GM18909 (cell line): ENCODE results near the gene SIK3.

Experiments used
- ATAC-seq: cut with Tn5 transposase; IDR thresholded peaks from one replicate; pipeline ENCODE4 v1.9.1; 2021; ENCODE audit warnings: mild to moderate bottlenecking; ENCODE audit not compliant: unreplicated experiment, poor library complexity

Gene SIK3

DNA sequence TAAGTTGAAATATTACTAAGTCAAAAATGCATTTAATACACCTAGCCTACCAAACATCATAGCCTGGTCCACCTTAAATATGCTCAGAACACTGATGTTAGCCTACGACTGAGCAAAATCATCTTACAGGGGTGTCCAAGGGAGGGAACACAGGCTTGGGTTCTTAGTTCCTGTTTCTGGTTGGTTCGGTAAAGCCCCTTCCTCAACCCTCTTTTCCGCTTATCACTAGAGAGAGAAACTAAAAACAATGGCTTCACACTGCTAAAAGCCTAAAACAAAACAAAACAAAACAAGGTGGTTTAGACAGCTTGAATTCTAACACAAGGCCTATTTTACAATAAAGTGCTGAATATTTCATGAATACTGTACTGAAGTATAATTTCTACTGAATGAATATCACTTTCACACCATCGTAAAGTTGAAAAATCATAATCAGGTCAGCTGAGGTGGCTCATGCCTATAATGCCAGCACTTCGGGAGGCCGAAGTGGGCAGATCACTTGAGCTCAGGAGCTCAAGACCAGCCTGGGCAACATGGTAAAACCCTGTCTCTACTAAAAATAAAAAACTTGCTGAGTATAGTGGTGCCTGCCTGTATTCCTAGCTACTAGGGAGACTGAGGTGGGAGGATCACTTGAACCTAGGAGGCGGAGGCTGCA is 118.0 kb downstream of the SIK3 start:
- peak; percentile 93 for ATAC-seq

DNA sequence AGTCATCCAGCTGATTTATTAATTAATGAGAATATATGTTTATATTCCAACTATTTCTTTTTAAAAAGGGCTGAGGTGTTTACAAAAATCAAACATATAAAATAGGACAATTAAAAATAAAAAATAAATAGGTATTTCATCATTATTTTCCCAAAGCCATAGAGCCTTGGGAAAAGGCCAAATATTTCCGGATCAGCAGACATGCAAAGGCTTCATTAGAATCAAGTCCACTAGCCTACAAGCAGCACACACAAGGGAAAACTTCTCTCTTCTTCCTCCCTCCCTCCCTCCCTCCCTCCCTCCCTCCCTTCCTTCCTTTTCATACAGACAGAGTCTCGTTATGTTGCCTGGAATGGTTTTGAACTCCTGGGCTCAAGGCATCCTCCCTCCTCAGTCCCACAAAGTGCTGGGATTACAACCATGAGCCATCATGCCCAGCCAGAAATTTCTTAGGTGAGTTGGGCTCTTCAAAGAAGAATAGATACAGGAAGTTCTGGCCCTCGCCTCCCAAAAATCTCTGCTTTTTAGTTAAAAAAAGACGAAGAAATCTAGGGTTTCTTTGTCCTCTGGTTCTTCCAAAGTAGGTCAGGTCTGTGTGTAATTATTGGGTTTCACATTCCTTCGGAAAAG is 121.2 kb downstream of the SIK3 start:
- ATAC-seq = no peak

DNA sequence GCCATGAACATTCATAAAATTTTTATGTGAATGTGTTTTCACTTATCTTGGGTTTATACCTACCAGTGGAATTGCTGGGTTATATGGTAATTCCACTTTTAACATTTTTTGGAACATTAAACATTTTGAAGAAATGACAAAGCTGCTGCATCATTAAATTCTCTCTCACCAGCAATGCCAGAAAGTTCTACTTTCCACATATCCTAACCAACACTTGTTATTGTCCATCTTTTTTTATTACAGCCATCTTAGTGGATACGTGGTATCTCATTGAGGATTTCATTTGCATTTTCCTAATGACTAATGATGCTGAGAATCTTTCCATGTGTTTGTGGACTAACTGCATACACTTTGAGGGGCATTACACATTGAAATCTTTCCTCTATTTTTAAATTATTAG is 122.6 kb downstream of the SIK3 start:
- ATAC-seq = no peak

DNA sequence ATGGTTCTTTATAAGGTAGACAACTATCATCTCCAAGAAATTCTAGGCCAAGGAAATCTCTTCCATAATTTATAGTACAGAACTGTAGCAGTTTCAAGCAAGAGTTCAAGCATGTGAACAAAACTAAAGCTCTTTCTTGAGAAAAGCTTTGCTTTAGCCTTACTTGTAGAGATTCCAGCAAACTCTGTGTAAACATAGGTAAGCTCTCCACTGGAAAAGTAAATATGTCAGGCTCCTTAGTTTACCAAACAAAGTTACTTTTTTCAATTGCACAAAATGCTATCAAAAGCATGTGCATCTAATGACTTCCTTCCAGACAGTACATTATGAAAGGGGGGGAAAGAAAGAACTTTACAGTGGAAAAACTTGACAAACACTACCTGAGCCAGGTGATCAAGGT is 125.0 kb downstream of the SIK3 start:
- ATAC-seq = no peak

DNA sequence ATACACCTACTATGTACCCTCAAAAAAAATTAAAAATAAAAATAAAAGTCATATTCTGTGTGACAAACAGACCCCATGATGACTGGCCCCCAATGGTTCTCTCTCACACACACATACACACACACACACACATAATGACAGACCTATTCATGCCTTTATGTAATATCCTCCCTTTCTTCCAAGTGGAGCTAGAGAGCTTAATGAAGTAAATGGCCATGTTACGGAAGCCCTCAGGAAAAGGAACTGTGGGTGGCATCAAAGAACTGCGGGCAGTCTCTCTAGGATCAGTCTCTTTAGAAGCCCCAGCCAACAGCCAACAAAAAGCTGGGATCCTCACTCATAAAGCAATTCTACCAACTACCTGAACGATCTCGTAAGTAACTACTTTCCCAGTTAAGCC is 125.5 kb downstream of the SIK3 start:
- ATAC-seq = no peak

DNA sequence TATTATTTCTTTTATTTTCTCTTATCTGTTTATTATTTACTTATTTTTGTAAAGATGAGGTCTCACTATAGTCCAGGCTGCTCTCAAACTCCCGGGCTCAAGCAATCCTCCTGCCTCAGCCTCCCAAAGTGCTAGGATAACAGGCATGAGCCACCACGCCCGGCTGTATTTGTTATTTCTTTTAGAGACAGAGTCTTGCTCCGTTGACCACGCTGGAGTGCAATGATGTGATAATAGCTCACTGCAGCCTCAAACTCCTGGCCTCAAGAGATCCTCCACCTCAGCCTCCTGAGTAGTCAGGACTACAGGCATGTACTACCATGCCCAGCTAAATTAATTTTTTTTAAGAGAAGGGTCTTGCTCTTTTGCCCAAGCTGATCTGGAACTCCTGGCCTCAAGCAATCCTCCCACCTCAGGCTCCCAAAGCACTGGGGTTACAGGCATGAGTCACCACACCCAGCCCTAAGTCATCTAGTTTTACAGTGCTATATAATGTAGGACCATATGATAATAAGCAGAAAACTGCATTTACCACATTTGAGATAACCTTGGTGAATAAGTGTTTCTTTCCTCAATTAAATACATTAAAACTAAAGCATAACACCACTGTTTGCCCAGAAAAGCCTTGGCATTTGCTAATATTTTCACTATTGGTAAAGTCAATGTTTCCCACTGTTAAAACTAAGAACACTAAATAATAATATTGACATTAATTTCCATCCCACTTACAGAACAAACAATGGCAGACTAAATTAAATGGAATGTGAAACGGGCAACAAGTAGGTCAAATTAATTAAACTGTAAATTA is 127.5 kb downstream of the SIK3 start:
- ATAC-seq = no peak

DNA sequence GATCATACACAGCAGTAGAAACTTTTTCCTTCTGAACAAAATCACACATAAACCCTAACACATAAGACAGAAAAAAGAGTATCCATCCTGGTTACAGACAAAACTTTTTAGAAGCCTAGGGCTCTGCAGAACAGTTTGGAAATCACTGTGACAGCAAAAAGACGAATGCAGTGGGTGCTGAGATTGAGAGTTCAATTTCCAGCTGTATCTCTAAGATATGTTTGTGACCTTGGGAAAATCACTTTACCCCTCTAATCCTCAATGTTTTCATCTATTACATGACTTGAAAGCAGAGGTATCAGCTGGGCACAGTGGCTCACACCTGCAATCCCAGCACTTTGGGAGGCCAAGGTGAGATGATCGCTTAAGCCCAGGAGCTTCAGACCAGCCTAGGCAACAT is 128.5 kb downstream of the SIK3 start:
- no peak for ATAC-seq

DNA sequence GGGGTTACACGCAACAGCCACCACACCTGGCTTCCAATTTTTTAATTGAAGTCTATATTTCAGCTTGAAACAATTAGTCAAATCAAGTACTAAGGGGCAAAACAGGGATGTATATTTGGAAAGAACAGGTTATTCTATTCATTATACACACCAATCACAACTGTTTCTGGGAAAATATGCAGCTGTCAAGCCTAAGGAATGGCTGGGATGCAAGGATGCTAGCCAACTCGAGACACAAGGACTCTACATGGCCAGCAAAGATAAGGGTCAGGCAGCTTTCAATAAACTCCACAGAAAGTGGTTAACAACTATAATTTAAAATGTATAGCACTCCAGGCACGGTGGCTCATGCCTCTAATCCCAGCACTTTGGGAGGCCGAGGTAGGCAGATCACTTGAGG is 134.0 kb downstream of the SIK3 start:
- ATAC-seq = no peak

DNA sequence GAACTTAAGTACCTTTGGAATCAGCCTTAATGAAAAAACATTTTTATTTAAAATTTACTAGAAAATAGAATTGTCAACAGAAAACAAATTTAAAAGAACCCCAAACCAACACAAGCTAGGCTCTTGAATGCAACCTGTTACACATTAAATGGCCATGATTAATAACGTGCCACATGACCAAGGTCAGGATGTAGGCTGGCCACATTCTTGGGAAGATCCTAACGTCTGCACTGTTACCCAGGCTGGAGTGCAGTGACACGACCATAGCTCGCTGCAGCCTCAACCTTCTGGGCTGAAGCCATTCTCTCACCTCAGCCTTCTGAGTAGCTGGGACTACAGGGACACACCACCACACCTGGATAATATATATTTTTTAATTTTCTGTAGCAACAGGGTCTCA is 134.4 kb downstream of the SIK3 start:
- no peak for ATAC-seq

DNA sequence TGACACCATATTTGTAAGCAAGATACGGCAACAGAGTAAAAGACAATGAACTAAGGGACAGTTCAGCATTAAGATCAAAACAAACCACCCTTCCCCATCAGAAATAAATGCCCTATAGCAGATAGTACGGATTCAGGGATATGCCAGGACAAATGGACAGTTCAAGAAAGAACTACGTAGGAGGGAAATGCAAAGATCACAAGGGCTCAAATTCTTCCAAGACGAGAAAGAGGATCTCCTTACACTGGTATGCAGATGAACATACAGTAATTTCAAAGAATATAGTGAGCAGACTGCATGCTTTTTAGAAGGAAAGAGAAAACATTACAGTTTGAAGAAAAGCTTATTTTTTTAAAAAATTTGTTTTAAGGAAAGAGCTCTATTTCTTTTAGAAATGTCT is 136.1 kb downstream of the SIK3 start:
- ATAC-seq = no peak

DNA sequence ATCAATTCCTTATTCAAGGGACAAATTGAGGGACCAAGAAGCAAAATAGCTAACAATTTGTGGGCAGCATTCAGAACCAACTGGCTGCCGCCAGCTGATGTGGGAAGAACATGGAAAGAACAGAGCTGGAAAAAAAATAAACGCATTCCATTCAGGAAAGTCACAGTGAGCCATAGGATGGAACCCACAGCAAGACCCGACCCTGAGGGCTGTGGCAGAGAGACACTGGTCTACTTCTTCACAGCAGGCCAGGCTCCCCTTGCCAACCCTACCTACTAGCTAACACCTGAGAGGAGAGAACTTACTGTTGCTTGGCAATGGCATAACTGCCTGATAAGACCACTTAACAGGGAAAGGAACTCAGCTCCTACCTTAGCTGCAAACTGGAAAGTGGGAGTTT is 137.3 kb downstream of the SIK3 start:
- no peak for ATAC-seq

DNA sequence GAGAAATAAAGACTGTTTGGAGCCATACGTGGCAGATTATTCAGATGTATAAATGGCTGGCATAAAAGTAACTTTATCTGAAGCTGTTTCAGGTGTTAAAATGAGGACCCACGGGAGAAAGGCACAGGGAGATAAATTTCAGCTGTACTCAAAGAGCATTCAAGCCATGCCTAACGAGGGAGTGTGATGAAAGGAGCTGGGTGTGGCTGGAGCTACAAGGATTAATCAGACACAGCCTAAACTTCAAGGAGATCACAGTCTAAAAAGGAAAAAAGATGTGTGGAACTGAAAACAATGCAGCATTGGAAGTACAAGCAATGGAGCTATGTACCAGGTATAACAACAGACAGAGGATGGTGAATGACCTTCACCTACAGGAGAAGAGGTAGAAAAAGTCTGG is 140.0 kb downstream of the SIK3 start:
- no peak for ATAC-seq

DNA sequence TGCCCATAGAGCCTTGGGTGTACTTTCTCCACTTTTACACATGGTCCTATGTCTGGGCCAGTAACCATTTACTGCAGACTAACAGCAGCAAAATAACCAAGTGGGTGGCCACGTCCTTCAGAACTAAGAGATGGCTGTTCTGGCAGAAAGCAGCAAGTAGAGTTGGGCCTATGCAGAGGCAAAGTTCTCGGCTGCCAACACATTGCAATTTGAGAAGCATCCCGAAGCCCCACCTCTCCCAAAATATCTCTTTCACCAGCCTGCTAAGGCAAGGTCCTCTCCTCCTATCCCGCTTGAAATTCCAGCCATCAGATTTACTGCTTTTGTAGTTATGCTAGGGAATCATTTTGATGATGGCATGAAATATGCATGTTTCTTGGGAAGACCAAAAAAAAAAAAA is 142.3 kb downstream of the SIK3 start:
- no peak for ATAC-seq

DNA sequence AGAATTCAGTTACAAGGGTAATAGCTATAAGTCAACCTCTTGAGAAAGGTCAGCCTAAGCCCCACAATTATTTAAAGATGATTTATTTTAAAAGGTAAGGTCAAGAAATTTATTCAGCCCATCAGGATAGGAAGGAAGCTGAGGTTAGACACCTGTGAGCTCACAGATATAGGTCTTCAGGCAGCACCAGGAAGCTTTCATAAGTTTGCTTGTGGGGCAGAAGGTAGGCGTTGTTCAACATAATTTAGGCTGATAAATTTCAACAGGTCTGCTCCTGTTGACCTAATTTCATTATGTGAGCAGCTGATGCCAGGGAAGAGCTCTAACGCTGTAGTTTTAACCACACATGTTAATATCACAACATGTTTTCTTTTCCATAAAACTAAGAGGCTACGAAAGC is 142.7 kb downstream of the SIK3 start:
- no peak for ATAC-seq

DNA sequence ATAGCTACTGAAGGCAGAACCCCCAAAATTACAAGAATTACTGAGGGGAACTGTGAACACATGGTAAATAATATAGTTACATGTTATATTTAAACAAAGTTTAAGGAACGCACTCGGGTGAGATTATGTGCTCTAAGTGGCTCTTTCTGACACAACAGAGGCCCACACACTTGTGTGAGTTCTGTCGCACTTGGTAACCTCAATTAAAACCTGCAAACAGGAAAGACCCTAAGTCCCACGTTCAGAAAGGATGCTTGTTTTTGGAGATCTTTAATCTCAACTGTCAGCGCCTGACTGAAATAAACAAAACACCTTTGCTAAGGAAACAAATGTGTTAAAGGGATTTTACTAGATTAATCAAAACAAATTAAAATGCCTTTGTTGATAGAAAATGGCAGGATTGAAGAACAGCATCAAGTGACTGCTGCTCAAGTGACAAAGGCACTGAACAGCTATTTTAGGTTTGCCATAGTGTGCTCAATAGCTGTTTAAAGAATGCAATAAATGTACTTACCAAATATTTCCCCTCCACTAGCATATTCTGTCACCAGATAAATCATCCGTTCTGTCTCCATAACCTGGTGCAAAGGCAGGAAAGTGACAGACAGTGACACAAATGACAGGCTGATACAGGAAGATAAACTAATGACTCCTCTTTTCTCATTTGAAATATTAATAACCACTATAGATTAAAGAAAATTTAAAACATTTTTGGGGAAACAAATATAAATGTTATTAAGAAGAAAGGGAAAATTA is 144.5 kb downstream of the SIK3 start:
- no peak for ATAC-seq

DNA sequence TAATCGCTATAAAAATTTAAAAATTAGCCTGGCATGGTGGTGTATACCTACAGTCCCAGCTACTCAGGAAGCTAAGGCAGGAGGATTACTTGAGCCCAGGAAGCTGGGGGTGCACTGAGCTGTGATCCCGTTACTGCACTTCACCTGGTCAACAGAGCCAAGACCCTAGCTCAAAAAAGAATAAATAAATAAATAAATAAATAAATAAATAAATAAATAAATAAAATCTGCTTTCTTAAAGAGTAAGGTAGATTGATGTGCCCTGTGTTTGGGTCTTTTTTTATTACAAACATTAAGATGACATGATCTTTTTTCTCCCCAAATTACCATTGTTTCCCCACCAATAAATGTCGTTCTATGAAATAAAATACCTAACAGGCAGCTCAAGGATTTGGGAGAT is 146.5 kb downstream of the SIK3 start:
- no peak for ATAC-seq

DNA sequence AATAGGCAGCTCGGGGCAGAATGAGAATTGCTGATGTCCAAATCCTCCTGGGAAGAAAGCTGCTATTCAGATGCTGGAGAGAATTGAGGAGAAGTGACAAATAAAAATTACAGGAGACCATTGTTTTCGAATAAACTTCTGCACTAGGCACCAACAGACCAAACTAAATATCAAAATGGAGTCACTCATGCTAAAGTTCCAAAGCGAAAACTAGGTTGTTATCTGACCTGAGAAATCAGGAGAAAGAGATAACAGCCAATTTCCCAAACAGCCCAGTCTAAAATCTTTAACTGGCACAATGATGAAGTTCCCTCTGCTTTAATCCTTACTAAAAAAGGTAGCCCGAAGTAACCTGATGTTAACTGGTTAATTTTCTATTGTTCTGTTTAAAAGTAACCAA is 148.0 kb downstream of the SIK3 start:
- ATAC-seq = no peak

DNA sequence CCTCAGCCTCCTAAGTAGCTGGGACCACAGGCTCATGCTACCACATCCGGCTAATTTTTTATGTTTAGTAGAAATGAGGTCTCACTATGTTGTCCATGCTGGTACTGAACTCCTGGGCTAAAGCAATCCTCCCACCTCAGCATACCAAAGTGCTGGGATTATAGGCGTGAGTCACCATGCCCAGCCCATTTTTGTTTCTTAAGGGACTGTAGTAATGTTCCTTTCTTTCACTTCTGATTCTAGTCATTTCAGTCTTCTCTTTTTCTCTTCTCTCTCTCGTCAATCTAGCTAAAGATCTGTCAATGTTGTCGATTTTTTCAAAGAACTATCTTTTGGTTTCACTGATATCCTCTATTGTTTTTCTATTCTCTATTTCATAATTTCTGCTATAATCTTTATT is 149.8 kb downstream of the SIK3 start:
- no peak for ATAC-seq

DNA sequence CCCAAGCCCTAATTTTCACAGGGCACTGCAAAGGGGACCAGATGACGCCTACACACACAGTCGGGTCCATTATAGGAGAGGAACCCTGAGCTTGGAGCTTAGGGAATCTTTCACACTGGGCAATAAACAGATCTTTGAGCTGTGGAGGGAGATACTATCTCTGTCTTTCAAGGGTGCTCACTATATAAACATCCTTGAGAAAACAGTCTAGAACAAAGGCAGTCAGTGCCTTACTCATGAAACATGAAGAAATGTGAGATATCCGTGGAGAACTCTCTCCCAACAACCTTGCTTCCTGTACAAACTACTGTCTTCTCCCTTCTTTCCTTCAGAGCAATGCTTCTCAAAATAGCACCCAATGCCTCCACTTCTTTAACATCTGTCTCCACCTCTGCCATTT is 151.8 kb downstream of the SIK3 start:
- no peak for ATAC-seq

DNA sequence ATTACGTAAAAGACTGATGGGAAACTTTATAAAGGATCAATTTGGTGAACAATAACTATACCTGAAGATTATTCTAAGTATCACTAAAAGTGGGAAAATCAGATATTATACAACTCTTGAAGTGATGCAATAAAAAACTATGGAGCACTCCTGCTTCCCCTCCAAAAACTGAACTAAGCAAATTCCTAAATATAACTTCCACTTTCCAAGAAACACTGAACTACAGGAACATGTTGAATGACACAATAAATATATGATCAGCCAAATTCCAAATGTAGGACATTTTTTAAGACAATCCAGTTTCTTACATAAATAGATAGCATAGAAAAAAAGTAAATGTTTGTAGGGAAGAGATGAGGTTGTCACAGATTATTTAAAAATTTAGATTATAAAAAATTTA is 158.7 kb downstream of the SIK3 start:
- no peak for ATAC-seq

DNA sequence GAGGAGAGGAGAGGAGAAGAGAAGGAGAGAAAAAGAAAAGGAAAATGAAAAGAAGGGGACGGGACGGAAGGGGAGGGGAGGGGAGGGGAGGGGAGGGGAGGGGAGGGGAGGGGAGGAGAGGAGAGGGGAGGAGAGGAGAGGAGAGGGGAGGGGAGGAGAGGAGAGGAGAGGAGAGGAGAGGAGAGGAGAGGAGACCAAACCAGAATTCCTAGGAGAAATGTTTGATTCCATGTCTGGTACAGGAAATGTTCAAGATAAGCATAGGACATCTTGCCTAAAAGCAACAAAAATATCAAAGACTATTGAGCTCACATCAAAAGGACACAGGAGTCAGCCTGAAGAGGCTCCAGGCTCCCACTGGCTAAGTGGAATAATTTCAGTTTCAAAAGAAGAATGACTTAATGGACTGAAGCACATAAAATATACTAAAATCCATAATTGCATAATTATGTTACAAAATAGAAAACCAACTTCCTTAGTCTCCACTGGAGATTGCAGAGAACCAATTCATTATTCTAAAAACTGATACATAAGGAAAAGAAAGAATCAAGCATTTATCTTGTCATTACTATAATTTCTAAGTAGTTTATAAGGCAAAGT is 159.7 kb downstream of the SIK3 start:
- no peak for ATAC-seq
